K562 (cell line): ENCODE results near the gene MIDN. TPM values are rescaled to one million over a fixed set of nuclear protein-coding genes. Genes with fewer than 3 reads are reported as not detected.

Experiments used
- BCOR ChIP-seq: fragments of 450-650 bp; IDR thresholded peaks from 2 replicates; pipeline ENCODE4 v1.6.1; 2016
- CEBPG ChIP-seq, 3 experiments: fragments of 200-800 bp in 1 of 3; sonication (Bioruptor generic) in 1 of 3; sonication (generic) in 1 of 3; formaldehyde crosslinking in 1 of 3; IDR thresholded peaks in 2 of 3; conservative IDR thresholded peaks in 1 of 3; 2 replicates each; pipeline versions ENCODE4 v1.6.1 to v1.8.0; 2016 to 2022; ENCODE audit warnings: missing compliant biosample characterization in 2 of 3, missing genetic modification characterization in 2 of 3, mild to moderate bottlenecking in 1 of 3, missing genetic modification reagents in 1 of 3
- CREM ChIP-seq: IDR thresholded peaks from 2 replicates; pipeline ENCODE4 v1.6.1; 2014; ENCODE audit warnings: antibody characterized with exemption, low read depth
- EGR1 ChIP-seq: fragments of 450-650 bp; conservative IDR thresholded peaks from 2 replicates; pipeline ENCODE4 v1.6.1; 2017; ENCODE audit warnings: mild to moderate bottlenecking
- FOXP1 ChIP-seq: sonication (generic); formaldehyde crosslinking; IDR thresholded peaks from 2 replicates; pipeline ENCODE4 v1.8.0; 2022; ENCODE audit warnings: mild to moderate bottlenecking, missing genetic modification reagents
- GABPB2 ChIP-seq: fragments of 250-450 bp; sonication (Bioruptor Pico); conservative IDR thresholded peaks from 2 replicates; pipeline ENCODE4 v1.5.1; 2021; ENCODE audit warnings: mild to moderate bottlenecking
- GTF2A2 ChIP-seq: IDR thresholded peaks from 2 replicates; pipeline ENCODE4 v1.6.1; 2016; ENCODE audit warnings: mild to moderate bottlenecking, missing genetic modification characterization, missing compliant biosample characterization
- KDM1A ChIP-seq, 2 experiments: fragments of 450-650 bp; IDR thresholded peaks; 2 replicates each; pipeline ENCODE4 v1.6.1; 2016; ENCODE audit warnings: mild to moderate bottlenecking in 2 of 2
- NR3C1 ChIP-seq: sonication (generic); formaldehyde crosslinking; IDR thresholded peaks from 2 replicates; pipeline ENCODE4 v1.8.1; 2022; ENCODE audit warnings: missing genetic modification reagents
- RB1 ChIP-seq: fragments of 450-650 bp; IDR thresholded peaks from 2 replicates; pipeline ENCODE4 v1.6.1; 2017; ENCODE audit warnings: low read depth, mild to moderate bottlenecking
- RBFOX2 ChIP-seq: fragments of 200-400 bp; formaldehyde crosslinking; IDR thresholded peaks from 2 replicates; pipeline ENCODE4 v1.6.1; 2017; ENCODE audit warnings: low read depth, mild to moderate bottlenecking, low read length, moderate library complexity
- THAP7 ChIP-seq: fragments of 250-450 bp; sonication (Bioruptor Pico); IDR thresholded peaks from 2 replicates; pipeline ENCODE4 v1.5.0; 2021
- ZNF280A ChIP-seq: fragments of 450-650 bp; IDR thresholded peaks from 2 replicates; pipeline ENCODE4 v1.6.1; 2018; ENCODE audit warnings: mild to moderate bottlenecking, low read depth; ENCODE audit not compliant: partially characterized antibody
- polyA plus RNA-seq, 8 experiments: library from polyadenylated mRNA; depleted of rRNA in 4 of 8; stranded (reverse) in 5 of 8; unstranded in 3 of 8; fragments of >200 nt; fragmentation: Nextera tagmentation in 2 of 8; fragmentation: Illumina TruSeq in 1 of 8; extraction: Ambion mirVana in 2 of 8; extraction: Trizol in 1 of 8; gene quantifications; 2 replicates each; pipeline versions ENCODE4 v1.2.1 to v1.2.3, GENCODE V29; 2011 to 2014; ENCODE audit warnings: inconsistent platforms in 1 of 8, missing spikeins in 1 of 8
- total RNA-seq, 7 experiments: library from RNA; depleted of rRNA in 6 of 7; stranded (reverse); fragments of >200 nt in 6 of 7; fragmentation: Illumina TruSeq in 2 of 7; extraction: Trizol in 2 of 7; gene quantifications; 2 replicates each; pipeline versions ENCODE4 v1.2.1 to v1.2.3, GENCODE V29; 2011 to 2021; ENCODE audit warnings: low replicate concordance in 1 of 7
- TF ChIP-seq, protein P1 (sequence below): sonication (generic); formaldehyde crosslinking; IDR thresholded peaks from 2 replicates; pipeline ENCODE4 v1.9.0; 2022; ENCODE audit warnings: mild to moderate bottlenecking, missing genetic modification reagents

MIDN gene
- total and polyA plus RNA-seq, 9 of the 15 experiments (the other 6 are each of a cell fraction or from before 2014, with no cell fraction given): 0.17 to 120 (median 10.1) TPM

DNA sequence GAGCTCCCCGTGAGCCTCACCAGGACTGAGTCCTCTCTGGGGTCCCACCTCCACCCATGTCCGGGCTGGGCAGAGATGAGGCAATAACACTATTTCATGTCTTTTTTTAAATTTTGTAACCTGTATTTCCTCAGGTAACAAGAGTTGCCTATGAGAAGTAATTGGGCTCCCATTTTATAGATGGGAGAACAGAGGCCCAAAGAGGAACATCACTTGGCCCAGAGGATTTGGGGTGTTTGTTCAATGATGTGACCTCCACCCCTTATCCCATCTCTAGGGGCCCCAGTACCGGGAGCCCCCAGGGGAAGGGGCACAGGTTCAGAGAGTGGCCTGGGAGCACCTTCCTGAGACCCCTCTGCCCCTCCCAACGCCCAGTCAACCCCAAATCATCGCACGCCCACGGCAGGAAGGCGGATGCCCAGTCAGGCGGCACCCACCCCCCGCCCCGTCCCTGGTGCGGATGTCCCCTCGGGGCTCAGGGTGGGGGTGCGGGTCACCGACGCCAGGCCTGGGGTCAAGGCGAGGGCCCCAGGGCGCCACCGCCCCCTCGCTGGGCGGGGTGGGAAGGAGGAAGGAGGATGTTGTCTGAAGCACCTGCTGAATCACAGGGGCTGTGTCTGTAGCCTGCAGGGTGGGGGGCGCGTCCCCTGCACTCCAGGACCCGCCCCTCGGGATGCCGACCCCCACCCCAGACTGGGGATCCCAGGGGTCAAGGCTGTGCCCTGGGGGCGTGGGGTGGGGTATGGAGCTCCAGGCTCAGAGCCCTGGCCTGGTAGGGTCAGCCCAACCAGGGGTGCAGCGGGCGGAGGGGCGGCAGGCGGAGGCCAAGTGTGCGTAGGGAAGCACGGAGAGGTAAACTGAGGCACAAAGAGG is 11.7 kb downstream of the MIDN start (continued):
- peak; percentile 48 for TF ChIP-seq RBFOX2
- 0 out of 2 replicates have a peak, but pooled peaks have one; percentile 28 for TF ChIP-seq NR3C1 (CRISPR knock-in tag)
- peak; percentile 41 to 81 for TF ChIP-seq KDM1A (IDR thresholded peaks at IDR 0.05)
- TF ChIP-seq ZNF280A: no peak
- TF ChIP-seq, protein P1, sequence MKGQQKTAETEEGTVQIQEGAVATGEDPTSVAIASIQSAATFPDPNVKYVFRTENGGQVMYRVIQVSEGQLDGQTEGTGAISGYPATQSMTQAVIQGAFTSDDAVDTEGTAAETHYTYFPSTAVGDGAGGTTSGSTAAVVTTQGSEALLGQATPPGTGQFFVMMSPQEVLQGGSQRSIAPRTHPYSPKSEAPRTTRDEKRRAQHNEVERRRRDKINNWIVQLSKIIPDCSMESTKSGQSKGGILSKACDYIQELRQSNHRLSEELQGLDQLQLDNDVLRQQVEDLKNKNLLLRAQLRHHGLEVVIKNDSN (CRISPR knock-in tag): 0 out of 2 replicates have a peak, but pooled peaks have one; percentile 38
- peak; percentile 66; the same call in 1 of the 2 replicates for TF ChIP-seq FOXP1 (CRISPR knock-in tag)
- no peak for TF ChIP-seq THAP7
- peak; percentile 27; the same call in 1 of the 2 replicates for TF ChIP-seq CREM
- peak; percentile 89 for TF ChIP-seq BCOR
- no peak for TF ChIP-seq GTF2A2 (tag)
- no peak for TF ChIP-seq GABPB2 (CRISPR knock-in tag)
- no peak for TF ChIP-seq RB1
- peak; percentile 85 for TF ChIP-seq EGR1
- peak; percentile 37; the same call in 1 of the 2 replicates for TF ChIP-seq CEBPG (CRISPR knock-in tag; IDR thresholded peaks at IDR 0.05)
- peak; percentile 26 to 31; a peak in 1 of 4 replicates for TF ChIP-seq CEBPG (tag; conservative IDR thresholded peaks at IDR 0.05 in 1 of 2, IDR thresholded peaks at IDR 0.05 in 1 of 2)
